PC-9 (cell line): ENCODE results near the gene LRRC27. TPM values are rescaled to one million over a fixed set of nuclear protein-coding genes. Genes with fewer than 3 reads are reported as not detected.
A peak's percentile ranks its signal among the peaks of the same experiment; 100 is the strongest.

Experiments
- BruUV-seq: library from RNA; stranded (reverse); fragments of 400-500 nt; replicated peaks from 2 replicates; lab custom pipeline; 2021; lab: Mats Ljungman, UMichigan
- CTCF ChIA-PET: fragments of 300-600 bp; sonication (Branson Sonifier 250); formaldehyde crosslinking; loops from one replicate; lab custom pipeline; 2022; ENCODE audit warnings: antibody characterized with exemption; lab: Charles Lee
- POLR2A ChIA-PET: fragments of 300-600 bp; sonication (Branson Sonifier 250); formaldehyde crosslinking; loops from one replicate; lab custom pipeline; 2022; ENCODE audit warnings: antibody characterized with exemption; ENCODE audit not compliant: unreplicated experiment; lab: Charles Lee
- DNase-seq, 2 experiments: peaks; one replicate each; pipeline versions ENCODE4 v3.0.0 to v3.0.0-alpha.2; 2015 to 2022; ENCODE audit warnings: mixed read lengths in 1 of 2
- H2AFZ ChIP-seq: fragments of 200-600 bp; sonication (generic); 2 replicates; pipeline ENCODE4 v1.8.1; 2017; ENCODE audit warnings: antibody characterized with exemption
- H3F3A ChIP-seq: fragments of 200-600 bp; sonication (generic); 2 replicates; pipeline ENCODE4 v1.8.1; 2017; ENCODE audit warnings: antibody characterized with exemption, mild to moderate bottlenecking, low read depth; ENCODE audit not compliant: insufficient read depth
- H3K27ac ChIP-seq: fragments of 200-600 bp; sonication (generic); 2 replicates; pipeline ENCODE4 v1.6.1; 2016; ENCODE audit warnings: mixed run types
- H3K27me3 ChIP-seq: fragments of 200-600 bp; sonication (generic); 2 replicates; pipeline ENCODE4 v1.6.1; 2016; ENCODE audit warnings: low read depth, mixed run types; ENCODE audit not compliant: insufficient read depth
- H3K36me3 ChIP-seq: fragments of 200-600 bp; sonication (generic); 2 replicates; pipeline ENCODE4 v1.6.1; 2016; ENCODE audit warnings: low read depth, mixed run types
- H3K4me1 ChIP-seq: fragments of 200-600 bp; sonication (generic); replicated peaks from 2 replicates; pipeline ENCODE4 v1.6.1; 2016; ENCODE audit warnings: mixed run types; ENCODE audit not compliant: insufficient read depth
- H3K4me2 ChIP-seq: fragments of 200-600 bp; sonication (generic); 2 replicates; pipeline ENCODE4 v1.6.1; 2017; ENCODE audit warnings: mixed run types
- H3K4me3 ChIP-seq: fragments of 200-600 bp; sonication (generic); 2 replicates; pipeline ENCODE4 v1.6.1; 2016; ENCODE audit warnings: mixed run types
- H3K79me2 ChIP-seq: fragments of 200-600 bp; sonication (generic); 2 replicates; pipeline ENCODE4 v1.6.1; 2017; ENCODE audit warnings: low read depth, mixed run types
- H3K9me2 ChIP-seq: fragments of 200-600 bp; sonication (generic); 2 replicates; pipeline ENCODE4 v1.8.1; 2017; ENCODE audit warnings: mild to moderate bottlenecking; ENCODE audit not compliant: insufficient read depth
- H3K9me3 ChIP-seq: fragments of 200-600 bp; sonication (generic); 2 replicates; pipeline ENCODE4 v1.8.1; 2016; ENCODE audit warnings: low read depth; ENCODE audit not compliant: insufficient read depth
- H4K20me1 ChIP-seq: fragments of 200-600 bp; sonication (generic); 2 replicates; pipeline ENCODE4 v1.8.1; 2017; ENCODE audit not compliant: insufficient read depth
- CTCF ChIP-seq: fragments of 200-600 bp; sonication (generic); conservative IDR thresholded peaks from 2 replicates; pipeline ENCODE4 v1.6.1; 2017; ENCODE audit warnings: mixed run types, antibody characterized with exemption, mild to moderate bottlenecking, moderate library complexity
- EZH2 ChIP-seq: fragments of 200-600 bp; sonication (generic); IDR thresholded peaks from 2 replicates; pipeline ENCODE4 v1.8.0; 2017; ENCODE audit warnings: antibody characterized with exemption, low read depth
- intact Hi-C: fragments of 100-400 bp; cut with micrococcal nuclease; formaldehyde crosslinking; loops from one replicate; pipeline ENCODE4 v1.10.0; 2022; ENCODE audit not compliant: unreplicated experiment
- total RNA-seq: library from RNA; stranded (reverse); gene quantifications from 2 replicates; pipeline ENCODE4 v1.2.3, GENCODE V29; 2021

Gene LRRC27
- total RNA-seq, 1 experiment from 2014 or later = 10.0 TPM

- peaks cover 48% of the 10 kb centered on the region for H3K79me2 ChIP-seq
- no peaks in the 10 kb centered on the region for H4K20me1 ChIP-seq
- no peaks in the 10 kb centered on the region for H3F3A ChIP-seq
- no peak for TF ChIP-seq EZH2
- H2AFZ ChIP-seq = no peak overlapping the region
- H3K27me3 ChIP-seq = no peaks in the 10 kb centered on the region
- no peaks in the 10 kb centered on the region for H3K36me3 ChIP-seq
- peaks cover 33% of the 10 kb centered on the region for H3K4me1 ChIP-seq
- no peaks in the 10 kb centered on the region for H3K9me3 ChIP-seq
- no TSS peak for BruUV-seq
- peak overlapping the region; percentile 97 for H3K4me2 ChIP-seq
- peak overlapping the region; percentile 77; the same call in 1 of the 2 replicates for H3K27ac ChIP-seq
- no peaks in the 10 kb centered on the region for H3K9me2 ChIP-seq
- H3K4me3 ChIP-seq = peak overlapping the region; percentile 75; the same call in 1 of the 2 replicates
- no peak for DNase-seq
- ChIA-PET CTCF (no interaction called here), POLR2A (no interaction called here)
- intact Hi-C loops = no loop called here
These were observed 66.6 kb downstream of the LRRC27 start for GRCh38 chr10:132398566-132398991.

GRCh38 chr10:132399117-132400035, 67.4 kb downstream of the LRRC27 start:
- no TSS peak for BruUV-seq
- H3K4me1 ChIP-seq = peaks cover 38% of the 10 kb centered on the region
- peak overlapping the region; percentile 97 for H3K4me2 ChIP-seq
- intact Hi-C loops = loop anchor here (1.0 kb wide), 2 partner anchors 9 to 22 kb away; no protein-coding TSS in a partner anchor
- H2AFZ ChIP-seq = no peak overlapping the region
- H3K36me3 ChIP-seq = no peaks in the 10 kb centered on the region
- no peak overlapping the region for H3K27ac ChIP-seq
- CTCF ChIA-PET = no interaction called here
- H3K79me2 ChIP-seq = peaks cover 52% of the 10 kb centered on the region
- no peaks in the 10 kb centered on the region for H3K9me2 ChIP-seq
- DNase-seq = peak; percentile 72 to 80
- POLR2A ChIA-PET = no interaction called here
- H3K9me3 ChIP-seq = no peaks in the 10 kb centered on the region
- no peak overlapping the region for H3K4me3 ChIP-seq
- TF ChIP-seq EZH2 (no peak), CTCF (no peak)
- H4K20me1 ChIP-seq = no peaks in the 10 kb centered on the region
- H3F3A ChIP-seq = no peaks in the 10 kb centered on the region
- no peaks in the 10 kb centered on the region for H3K27me3 ChIP-seq

GRCh38 chr10:132400041-132400546, 68.1 kb downstream of the LRRC27 start:
- intact Hi-C loops = no loop called here
- no peaks in the 10 kb centered on the region for H3K27me3 ChIP-seq
- H2AFZ ChIP-seq = no peak overlapping the region
- POLR2A ChIA-PET = no interaction called here
- H3K36me3 ChIP-seq = no peaks in the 10 kb centered on the region
- no peak for TF ChIP-seq CTCF
- TF ChIP-seq EZH2 = no peak
- H3K9me2 ChIP-seq = no peaks in the 10 kb centered on the region
- H3F3A ChIP-seq = no peaks in the 10 kb centered on the region
- peaks cover 40% of the 10 kb centered on the region for H3K4me1 ChIP-seq
- H3K9me3 ChIP-seq = no peaks in the 10 kb centered on the region
- H4K20me1 ChIP-seq = no peaks in the 10 kb centered on the region
- H3K4me3 ChIP-seq = no peak overlapping the region
- no TSS peak for BruUV-seq
- CTCF ChIA-PET = no interaction called here
- H3K79me2 ChIP-seq = peaks cover 53% of the 10 kb centered on the region
- H3K27ac ChIP-seq = no peak overlapping the region
- no peak overlapping the region for H3K4me2 ChIP-seq
- DNase-seq = no peak
